Tibial nerve (tissue), 4 donors: ENCODE results near the gene IL1RAP.

Source experiments
- EP300 ChIP-seq, 2 donors: sonication (generic); formaldehyde crosslinking; IDR thresholded peaks; one replicate each; pipeline ENCODE4 v1.6.1; 2017; ENCODE audit warnings: antibody characterized with exemption in 2 of 2, mild to moderate bottlenecking in 1 of 2
- POLR2A ChIP-seq, 2 donors: fragments of 450-650 bp; IDR thresholded peaks; one replicate each; pipeline ENCODE4 v1.6.1; 2017; ENCODE audit warnings: antibody characterized with exemption in 2 of 2, mild to moderate bottlenecking in 2 of 2, moderate library complexity in 2 of 2
- TF ChIP-seq, protein P1 (sequence below), 5 experiments: fragments of 200-600 bp in 3 of 5; fragments of 450-650 bp in 2 of 5; sonication (generic) in 3 of 5; IDR thresholded peaks; one replicate each; pipeline ENCODE4 v1.5.1; 2016 to 2019; ENCODE audit warnings: antibody characterized with exemption in 5 of 5, mild to moderate bottlenecking in 3 of 5, moderate library complexity in 2 of 5

DNA sequence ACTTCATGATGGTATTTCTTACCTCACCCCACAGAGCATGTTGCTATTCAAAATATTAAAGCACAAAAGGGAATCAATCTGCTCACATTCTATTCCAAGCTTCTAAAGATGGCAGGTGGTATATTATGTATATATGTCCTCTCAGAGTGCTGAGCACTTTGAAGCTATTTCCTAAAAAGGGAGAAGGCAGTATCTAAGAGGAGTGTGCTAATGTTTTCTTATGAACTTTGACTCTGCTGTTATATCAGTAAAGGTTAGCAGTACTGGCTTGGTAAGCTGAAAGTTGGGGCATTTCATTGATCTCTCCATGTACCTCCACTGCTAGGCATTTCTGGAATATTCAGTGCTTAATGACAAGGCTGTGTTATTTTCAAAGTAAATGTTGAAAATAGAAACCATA, 43.4 kb downstream of the IL1RAP start:
- TF ChIP-seq EP300 (IDR thresholded peaks at IDR 0.05) (no peak), POLR2A (IDR thresholded peaks at IDR 0.05) (no peak)
- TF ChIP-seq, protein P1, sequence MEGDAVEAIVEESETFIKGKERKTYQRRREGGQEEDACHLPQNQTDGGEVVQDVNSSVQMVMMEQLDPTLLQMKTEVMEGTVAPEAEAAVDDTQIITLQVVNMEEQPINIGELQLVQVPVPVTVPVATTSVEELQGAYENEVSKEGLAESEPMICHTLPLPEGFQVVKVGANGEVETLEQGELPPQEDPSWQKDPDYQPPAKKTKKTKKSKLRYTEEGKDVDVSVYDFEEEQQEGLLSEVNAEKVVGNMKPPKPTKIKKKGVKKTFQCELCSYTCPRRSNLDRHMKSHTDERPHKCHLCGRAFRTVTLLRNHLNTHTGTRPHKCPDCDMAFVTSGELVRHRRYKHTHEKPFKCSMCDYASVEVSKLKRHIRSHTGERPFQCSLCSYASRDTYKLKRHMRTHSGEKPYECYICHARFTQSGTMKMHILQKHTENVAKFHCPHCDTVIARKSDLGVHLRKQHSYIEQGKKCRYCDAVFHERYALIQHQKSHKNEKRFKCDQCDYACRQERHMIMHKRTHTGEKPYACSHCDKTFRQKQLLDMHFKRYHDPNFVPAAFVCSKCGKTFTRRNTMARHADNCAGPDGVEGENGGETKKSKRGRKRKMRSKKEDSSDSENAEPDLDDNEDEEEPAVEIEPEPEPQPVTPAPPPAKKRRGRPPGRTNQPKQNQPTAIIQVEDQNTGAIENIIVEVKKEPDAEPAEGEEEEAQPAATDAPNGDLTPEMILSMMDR (IDR thresholded peaks at IDR 0.05), result no peak
